ENCODE data around the gene GALNT7.
"Not testable (repeated sequence)": the region's sequence is repeated elsewhere in the genome, so short reads cannot be mapped to it uniquely, and the experiment has no call there.

Gene GALNT7

GRCh38 chr4:173166491-173166890 lies 2.1 kb upstream of the GALNT7 start:
- DNase-seq (ENCODE audit: low read depth), result no peak

GRCh38 chr4:173167758-173168395 lies 734 bp upstream of the GALNT7 start:
- DNase-seq (ENCODE audit: low read depth), result no peak

GRCh38 chr4:173169178-173169427 lies 492 bp downstream of the GALNT7 start:
- DNase-seq (ENCODE audit: low read depth), result no peak

GRCh38 chr4:173169428-173170181 lies 994 bp downstream of the GALNT7 start:
- no peak for DNase-seq (ENCODE audit: low read depth)

- no peak for DNase-seq (ENCODE audit: low read depth)
Measured at GRCh38 chr4:173170182-173170778, 1.7 kb downstream of the GALNT7 start.

- DNase-seq (ENCODE audit: low read depth), result no peak
Measured at GRCh38 chr4:173171098-173171497, 2.5 kb downstream of the GALNT7 start.

- DNase-seq (ENCODE audit: low read depth), result no peak
Measured at GRCh38 chr4:173171987-173172386, 3.4 kb downstream of the GALNT7 start.

GRCh38 chr4:173174184-173174583 lies 5.6 kb downstream of the GALNT7 start:
- no peak for DNase-seq (ENCODE audit: low read depth)

- DNase-seq (ENCODE audit: low read depth), result no peak
Measured at GRCh38 chr4:173174594-173175012, 6.0 kb downstream of the GALNT7 start.

GRCh38 chr4:173176010-173176409 lies 7.4 kb downstream of the GALNT7 start:
- DNase-seq (ENCODE audit: low read depth), result no peak

GRCh38 chr4:173177232-173177631 lies 8.6 kb downstream of the GALNT7 start:
- no peak for DNase-seq (ENCODE audit: low read depth)

GRCh38 chr4:173178144-173178543 lies 9.5 kb downstream of the GALNT7 start:
- no peak for DNase-seq (ENCODE audit: low read depth)

- no peak for DNase-seq (ENCODE audit: low read depth)
Measured at GRCh38 chr4:173181848-173182247, 13.2 kb downstream of the GALNT7 start.

GRCh38 chr4:173182403-173182802 lies 13.8 kb downstream of the GALNT7 start:
- DNase-seq (ENCODE audit: low read depth), result no peak

- DNase-seq (ENCODE audit: low read depth), result not testable (repeated sequence)
Measured at GRCh38 chr4:173183659-173184247, 15.1 kb downstream of the GALNT7 start.

- no peak for DNase-seq (ENCODE audit: low read depth)
Measured at GRCh38 chr4:173185847-173186510, 17.4 kb downstream of the GALNT7 start.

GRCh38 chr4:173187732-173188131 lies 19.1 kb downstream of the GALNT7 start:
- no peak for DNase-seq (ENCODE audit: low read depth)

GRCh38 chr4:173188648-173189047 lies 20.0 kb downstream of the GALNT7 start:
- no peak for DNase-seq (ENCODE audit: low read depth)

GRCh38 chr4:173189117-173189693 lies 20.6 kb downstream of the GALNT7 start:
- no peak for DNase-seq (ENCODE audit: low read depth)

- no peak for DNase-seq (ENCODE audit: low read depth)
Measured at GRCh38 chr4:173191623-173192041, 23.0 kb downstream of the GALNT7 start.

- DNase-seq (ENCODE audit: low read depth), result no peak
Measured at GRCh38 chr4:173192375-173193162, 24.0 kb downstream of the GALNT7 start.

All from CMK (cell line).